GM23248 (cell line): Measurements from ENCODE around the gene RNU1-1. TPM values are rescaled to one million over a fixed set of nuclear protein-coding genes. Genes with fewer than 3 reads are reported as not detected.
"Not testable (repeated sequence)": the region's sequence is repeated elsewhere in the genome, so short reads cannot be mapped to it uniquely, and the experiment has no call there.

Experiments
- DNase-seq: peaks from one replicate; pipeline ENCODE4 v3.0.0-alpha.2; 2015
- H2AFZ ChIP-seq: fragments of 200-600 bp; sonication (generic); 2 replicates; pipeline ENCODE4 v1.6.1; 2016; ENCODE audit warnings: antibody characterized with exemption
- H3F3A ChIP-seq: fragments of 200-600 bp; sonication (generic); 2 replicates; pipeline ENCODE4 v1.6.1; 2016; ENCODE audit warnings: mild to moderate bottlenecking, antibody characterized with exemption, mixed run types; ENCODE audit not compliant: insufficient read depth
- H3K27ac ChIP-seq: fragments of 200-600 bp; sonication (generic); 2 replicates; pipeline ENCODE4 v1.5.1; 2016; ENCODE audit warnings: mild to moderate bottlenecking
- H3K27me3 ChIP-seq: fragments of 200-600 bp; sonication (generic); replicated peaks from 2 replicates; pipeline ENCODE4 v1.6.1; 2016; ENCODE audit warnings: mild to moderate bottlenecking; ENCODE audit not compliant: insufficient read depth
- H3K36me3 ChIP-seq: fragments of 200-600 bp; sonication (generic); 2 replicates; pipeline ENCODE4 v1.6.1; 2016; ENCODE audit warnings: low read depth, mild to moderate bottlenecking
- H3K4me1 ChIP-seq: fragments of 200-600 bp; sonication (generic); 2 replicates; pipeline ENCODE4 v1.6.1; 2016; ENCODE audit warnings: mild to moderate bottlenecking; ENCODE audit not compliant: insufficient read depth
- H3K4me2 ChIP-seq: fragments of 200-600 bp; sonication (generic); one replicate; pipeline ENCODE4 v1.6.1; 2016; ENCODE audit warnings: mild to moderate bottlenecking; ENCODE audit not compliant: unreplicated experiment
- H3K4me3 ChIP-seq: fragments of 200-600 bp; sonication (generic); 2 replicates; pipeline ENCODE4 v1.5.1; 2016; ENCODE audit warnings: mild to moderate bottlenecking
- H3K79me2 ChIP-seq: fragments of 200-600 bp; sonication (generic); 2 replicates; pipeline ENCODE4 v1.6.1; 2016; ENCODE audit warnings: mild to moderate bottlenecking; ENCODE audit not compliant: insufficient read depth
- H3K9ac ChIP-seq: fragments of 200-600 bp; sonication (generic); 2 replicates; pipeline ENCODE4 v1.6.1; 2016; ENCODE audit warnings: mild to moderate bottlenecking
- H3K9me2 ChIP-seq: fragments of 200-600 bp; sonication (generic); 2 replicates; pipeline ENCODE4 v1.6.1; 2016; ENCODE audit warnings: mixed run types, mild to moderate bottlenecking, moderate library complexity; ENCODE audit not compliant: insufficient read depth
- H3K9me3 ChIP-seq: fragments of 200-600 bp; sonication (generic); one replicate; pipeline ENCODE4 v1.6.1; 2017; ENCODE audit warnings: low read depth
- H4K20me1 ChIP-seq: fragments of 200-600 bp; sonication (generic); 2 replicates; pipeline ENCODE4 v1.6.0; 2016; ENCODE audit not compliant: insufficient read depth
- WGBS, 2 experiments: methylation state at CpG; one replicate each; pipeline ENCODE4 v1.1.6; 2015 to 2017; ENCODE audit warnings: low lambda C conversion rate in 2 of 2, low coverage in 1 of 2; ENCODE audit errors: missing lambda C conversion rate in 2 of 2; 5-methylcytosine and 5-hydroxymethylcytosine counted together
- in situ Hi-C: fragments of 300-500 bp; cut with MboI; formaldehyde crosslinking; loops from 2 replicates; pipeline ENCODE4 v1.15.0; 2020
- polyA plus RNA-seq: library from polyadenylated mRNA; unstranded; fragments of >200 nt; fragmentation: Nextera tagmentation; extraction: Ambion mirVana; gene quantifications from 2 replicates; pipeline ENCODE4 v1.2.1, GENCODE V29; 2016
- total RNA-seq: library from RNA; depleted of rRNA; stranded (reverse); fragments of >200 nt; shearing (Covaris generic); gene quantifications from 2 replicates; pipeline ENCODE4 v1.2.3, GENCODE V29; 2014

Gene RNU1-1
- total and polyA plus RNA-seq, 2 experiments from 2014 or later, result not detected

GRCh38 chr1:16549545-16549944 is 35.5 kb upstream of the RNU1-1 start:
- H3F3A ChIP-seq, H3K4me2 ChIP-seq, H4K20me1 ChIP-seq, H3K9me3 ChIP-seq, H3K4me3 ChIP-seq, H2AFZ ChIP-seq, DNase-seq, H3K79me2 ChIP-seq, H3K4me1 ChIP-seq, H3K36me3 ChIP-seq, H3K9ac ChIP-seq, H3K27me3 ChIP-seq, H3K9me2 ChIP-seq, H3K27ac ChIP-seq: not testable (repeated sequence)
- WGBS, 2 experiments, result 50% methylated on average over 1 of the region's 1 CpG; no CpG with 5 or more reads in 1 of the 2 experiments
- in situ Hi-C loops, result loop anchor here (10.0 kb wide), 1 partner anchor 175 kb away; no protein-coding TSS in a partner anchor

GRCh38 chr1:16547502-16548241 is 33.6 kb upstream of the RNU1-1 start:
- H3K9me2 ChIP-seq, H2AFZ ChIP-seq, H3K27ac ChIP-seq, DNase-seq, H3K79me2 ChIP-seq, H3K4me1 ChIP-seq, H3K36me3 ChIP-seq, H3K9me3 ChIP-seq, H3K4me2 ChIP-seq, H4K20me1 ChIP-seq, H3K9ac ChIP-seq, H3K4me3 ChIP-seq, H3K27me3 ChIP-seq, H3F3A ChIP-seq: not testable (repeated sequence)
- in situ Hi-C loops, result loop anchor here (10.0 kb wide), 1 partner anchor 177 kb away; no protein-coding TSS in a partner anchor
- WGBS, 2 experiments, result 27 to 40% methylated on average over 5 of the region's 41 CpGs

- WGBS, 2 experiments, result 43 to 44% methylated on average over 12 of the region's 16 CpGs
- not testable (repeated sequence) for H3K4me2 ChIP-seq
These were observed 31.6 kb upstream of the RNU1-1 start for GRCh38 chr1:16545682-16546095.

GRCh38 chr1:16540421-16540893 is 26.4 kb upstream of the RNU1-1 start:
- WGBS, 2 experiments, result 9 to 20% methylated on average over 2 of the region's 2 CpGs
- not testable (repeated sequence) for H3K27me3 ChIP-seq, H3K4me1 ChIP-seq, H3K9me2 ChIP-seq, H2AFZ ChIP-seq, DNase-seq, H3K79me2 ChIP-seq, H3K27ac ChIP-seq, H3K9me3 ChIP-seq, H3K4me2 ChIP-seq, H3F3A ChIP-seq, H3K9ac ChIP-seq, H3K4me3 ChIP-seq, H4K20me1 ChIP-seq, H3K36me3 ChIP-seq
- in situ Hi-C loops, result loop anchor here (10.0 kb wide), 1 partner anchor 184 kb away; no protein-coding TSS in a partner anchor

More at GRCh38 chr1:16545682-16546095, 31.6 kb upstream of the RNU1-1 start:
- not testable (repeated sequence) for H3F3A ChIP-seq, H3K9ac ChIP-seq, H2AFZ ChIP-seq, H3K79me2 ChIP-seq, H3K27me3 ChIP-seq, H3K9me2 ChIP-seq, H3K9me3 ChIP-seq, H3K27ac ChIP-seq, H3K4me3 ChIP-seq, H3K4me1 ChIP-seq, H3K36me3 ChIP-seq, H4K20me1 ChIP-seq, DNase-seq
- in situ Hi-C loops, result loop anchor here (10.0 kb wide), 1 partner anchor 179 kb away; no protein-coding TSS in a partner anchor

GRCh38 chr1:16537528-16537927 is 23.4 kb upstream of the RNU1-1 start:
- H3F3A ChIP-seq, H3K79me2 ChIP-seq, H3K36me3 ChIP-seq, H3K27ac ChIP-seq, H3K4me2 ChIP-seq, H3K9ac ChIP-seq, H2AFZ ChIP-seq, H3K27me3 ChIP-seq, H3K4me3 ChIP-seq, H3K9me3 ChIP-seq, H4K20me1 ChIP-seq, H3K9me2 ChIP-seq, in situ Hi-C loops, H3K4me1 ChIP-seq, DNase-seq: not testable (repeated sequence)
- WGBS, 2 experiments, result 69 to 71% methylated on average over 6 of the region's 6 CpGs

GRCh38 chr1:16536796-16537195 is 22.7 kb upstream of the RNU1-1 start:
- WGBS, 2 experiments, result 76 to 79% methylated on average over 13 to 15 of the region's 15 CpGs
- H3K4me3 ChIP-seq, H3K9me3 ChIP-seq, H3F3A ChIP-seq, H3K79me2 ChIP-seq, H4K20me1 ChIP-seq, H2AFZ ChIP-seq, H3K4me1 ChIP-seq, H3K4me2 ChIP-seq, in situ Hi-C loops, H3K9ac ChIP-seq, H3K27ac ChIP-seq, DNase-seq, H3K9me2 ChIP-seq, H3K36me3 ChIP-seq: not testable (repeated sequence)
- H3K27me3 ChIP-seq, result peaks cover 12% of the 10 kb centered on the region

GRCh38 chr1:16535898-16536297 is 21.8 kb upstream of the RNU1-1 start:
- H3K9me3 ChIP-seq, H3K9ac ChIP-seq, H3K27ac ChIP-seq, H3K79me2 ChIP-seq, H2AFZ ChIP-seq, DNase-seq, H3K4me1 ChIP-seq, H3F3A ChIP-seq, H3K9me2 ChIP-seq, in situ Hi-C loops, H3K4me2 ChIP-seq, H3K4me3 ChIP-seq, H3K36me3 ChIP-seq, H4K20me1 ChIP-seq: not testable (repeated sequence)
- 46 to 57% methylated on average over 17 to 22 of the region's 22 CpGs for WGBS, 2 experiments
- H3K27me3 ChIP-seq, result peaks cover 19% of the 10 kb centered on the region
